PC-3 (cell line): Measurements from ENCODE around the gene RBM11.

Source experiments
- EZH2 ChIP-seq: fragments of 300-600 bp; sonication (generic); IDR thresholded peaks from one replicate; pipeline ENCODE4 v1.6.1; 2017; ENCODE audit warnings: antibody characterized with exemption, mild to moderate bottlenecking, low read length; ENCODE audit not compliant: unreplicated experiment
- EZH2phosphoT487 ChIP-seq: fragments of 300-600 bp; sonication (generic); IDR thresholded peaks from 2 replicates; pipeline ENCODE4 v1.6.1; 2018; ENCODE audit warnings: mild to moderate bottlenecking, antibody characterized with exemption, low read length, borderline replicate concordance
- TF ChIP-seq, protein P1 (sequence below): fragments of 300-600 bp; sonication (generic); conservative IDR thresholded peaks from 2 replicates; pipeline ENCODE4 v1.5.1; 2017; ENCODE audit warnings: antibody characterized with exemption, low read depth, mild to moderate bottlenecking, low read length

DNA sequence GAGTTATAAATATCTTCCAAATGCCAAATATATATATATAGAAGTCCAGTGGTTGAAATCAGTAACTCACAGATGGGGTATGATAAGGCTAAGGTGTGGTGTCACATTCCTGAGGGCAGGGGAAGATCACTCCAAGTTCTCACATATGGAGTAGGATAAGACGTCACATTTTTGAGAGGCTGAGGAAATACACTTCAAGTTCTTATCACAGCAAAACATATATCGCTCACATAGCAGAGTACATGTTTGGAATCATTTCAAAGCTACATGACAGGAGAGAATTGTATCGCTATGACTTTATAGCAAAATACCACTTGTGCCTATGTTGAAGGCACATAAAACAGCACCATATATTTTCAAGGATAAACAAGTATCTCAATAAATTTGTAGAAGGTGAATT lies 55.1 kb downstream of the RBM11 start:
- TF ChIP-seq, protein P1, sequence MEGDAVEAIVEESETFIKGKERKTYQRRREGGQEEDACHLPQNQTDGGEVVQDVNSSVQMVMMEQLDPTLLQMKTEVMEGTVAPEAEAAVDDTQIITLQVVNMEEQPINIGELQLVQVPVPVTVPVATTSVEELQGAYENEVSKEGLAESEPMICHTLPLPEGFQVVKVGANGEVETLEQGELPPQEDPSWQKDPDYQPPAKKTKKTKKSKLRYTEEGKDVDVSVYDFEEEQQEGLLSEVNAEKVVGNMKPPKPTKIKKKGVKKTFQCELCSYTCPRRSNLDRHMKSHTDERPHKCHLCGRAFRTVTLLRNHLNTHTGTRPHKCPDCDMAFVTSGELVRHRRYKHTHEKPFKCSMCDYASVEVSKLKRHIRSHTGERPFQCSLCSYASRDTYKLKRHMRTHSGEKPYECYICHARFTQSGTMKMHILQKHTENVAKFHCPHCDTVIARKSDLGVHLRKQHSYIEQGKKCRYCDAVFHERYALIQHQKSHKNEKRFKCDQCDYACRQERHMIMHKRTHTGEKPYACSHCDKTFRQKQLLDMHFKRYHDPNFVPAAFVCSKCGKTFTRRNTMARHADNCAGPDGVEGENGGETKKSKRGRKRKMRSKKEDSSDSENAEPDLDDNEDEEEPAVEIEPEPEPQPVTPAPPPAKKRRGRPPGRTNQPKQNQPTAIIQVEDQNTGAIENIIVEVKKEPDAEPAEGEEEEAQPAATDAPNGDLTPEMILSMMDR = no peak
- TF ChIP-seq EZH2 = no peak
- no peak for TF ChIP-seq EZH2phosphoT487
